NCI-H2081 (cell line): ENCODE results near the gene IMPG1.
A peak's percentile ranks its signal among the peaks of the same experiment; 100 is the strongest.
"Not testable (repeated sequence)": the region's sequence is repeated elsewhere in the genome, so short reads cannot be mapped to it uniquely, and the experiment has no call there.

ENCODE experiments used
- DNase-seq, 2 experiments: peaks; one replicate each; lab custom pipeline; 2025; lab: John Stamatoyannopoulos, UW

IMPG1 gene

DNA sequence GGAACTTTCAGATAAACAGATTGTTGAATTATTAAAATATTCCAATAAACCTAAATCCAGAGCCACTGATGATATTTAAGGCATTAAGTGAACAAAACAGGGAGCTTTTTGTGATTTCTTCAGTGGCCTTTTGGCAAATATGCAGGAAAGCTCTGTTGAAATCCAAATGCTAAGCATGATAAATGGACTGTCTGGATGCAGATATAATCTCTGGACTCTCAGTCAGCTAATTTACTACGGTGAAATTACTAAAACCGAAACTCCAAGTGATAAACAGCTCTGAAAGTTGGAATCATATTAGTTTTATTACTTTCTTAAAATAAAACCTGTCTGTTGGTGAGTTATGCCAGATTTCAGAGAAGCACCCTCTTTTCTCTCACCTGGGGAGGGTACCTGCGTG lies 120.3 kb downstream of the IMPG1 start:
- DNase-seq, result no peak

DNA sequence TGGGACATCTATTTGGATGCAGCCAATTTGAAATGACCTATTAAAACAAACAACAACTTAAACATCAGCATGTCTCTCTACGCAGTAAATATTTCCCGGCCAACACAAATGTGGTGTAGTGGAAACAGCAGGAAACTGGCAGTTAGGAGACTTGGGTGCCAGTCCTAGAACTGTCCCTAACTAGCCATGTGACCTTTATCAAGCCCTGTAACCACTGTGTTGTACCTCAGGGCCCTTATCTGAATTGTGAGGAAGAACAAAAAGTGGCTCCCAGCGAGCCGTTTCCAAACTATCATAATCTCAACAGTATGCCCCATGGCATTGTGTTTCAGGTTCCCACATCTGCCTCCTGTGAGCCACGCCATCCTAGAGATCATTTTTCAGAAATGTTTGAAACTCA lies 124.5 kb downstream of the IMPG1 start:
- no peak for DNase-seq

DNA sequence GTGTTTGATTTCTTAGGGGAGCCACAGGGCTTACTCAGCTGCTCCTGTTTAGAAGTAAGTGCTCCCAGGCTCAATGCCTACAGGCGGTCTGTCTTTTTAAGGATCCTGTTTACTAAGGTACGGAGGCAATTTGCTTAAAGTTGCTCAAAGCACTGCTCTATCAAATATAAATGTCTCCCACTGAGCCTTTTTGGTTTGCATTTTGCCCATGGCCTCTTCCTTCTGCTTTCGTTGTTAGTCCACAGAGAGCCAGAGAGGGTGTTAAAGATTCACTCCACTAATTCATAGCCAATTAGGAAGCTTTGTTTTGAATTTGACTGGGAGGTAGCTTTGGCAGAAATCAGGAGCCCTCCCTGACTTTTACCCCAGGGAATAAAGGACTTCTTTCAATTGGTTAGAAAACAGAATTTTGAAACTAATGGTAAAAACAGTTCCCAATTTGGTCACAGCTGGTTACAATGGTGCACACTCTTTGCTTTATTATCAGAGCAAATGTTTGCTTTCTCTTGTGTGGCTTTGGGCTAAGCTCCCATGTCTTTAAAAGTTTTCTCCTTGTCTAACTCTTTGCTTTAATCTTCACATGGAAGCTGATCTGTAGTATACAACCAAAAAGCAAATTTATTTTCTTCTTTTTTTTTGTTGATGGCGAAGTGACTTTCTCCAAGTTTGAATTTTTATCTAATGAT lies 126.2 kb downstream of the IMPG1 start:
- DNase-seq, result peak; percentile 5 to 24

DNA sequence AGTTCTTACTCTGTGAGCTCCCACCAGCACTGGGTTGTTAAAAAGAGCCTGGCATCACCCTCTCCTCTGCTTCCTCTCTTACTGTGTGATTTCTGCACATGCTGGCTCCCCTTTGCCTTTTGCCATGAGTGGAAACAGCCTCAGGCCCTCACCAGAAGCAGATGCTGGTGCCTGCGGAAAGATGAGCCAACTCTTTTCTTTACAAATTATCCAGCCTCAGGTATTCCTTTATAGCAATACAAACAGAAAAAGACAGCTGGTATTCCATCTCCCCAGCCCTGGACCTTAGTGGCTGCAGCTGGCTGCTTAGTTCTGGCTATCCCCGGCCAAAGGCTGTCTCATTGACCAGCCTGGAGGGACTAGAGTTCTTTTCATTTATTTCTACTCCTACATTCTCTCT lies 129.1 kb downstream of the IMPG1 start:
- peak; percentile 7 to 17 for DNase-seq

DNA sequence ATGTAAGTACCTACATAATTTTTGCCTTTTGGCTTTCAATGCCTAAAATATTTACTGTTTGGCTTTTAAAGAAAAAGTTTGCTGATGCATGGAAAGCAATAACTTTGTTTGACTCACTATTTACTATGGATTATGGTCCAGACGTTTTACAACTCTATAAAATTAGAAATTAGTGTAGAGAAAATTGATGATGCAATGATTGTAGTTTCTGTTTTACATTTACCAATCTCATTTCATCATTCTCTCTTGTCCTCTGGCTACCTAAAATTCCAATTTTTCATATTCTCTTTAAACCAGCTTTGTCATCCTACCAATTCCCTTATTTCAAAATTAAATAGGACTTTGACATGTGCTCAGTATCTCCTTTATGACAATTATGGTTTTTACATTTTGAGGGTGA lies 131.0 kb downstream of the IMPG1 start:
- DNase-seq, result no peak

DNA sequence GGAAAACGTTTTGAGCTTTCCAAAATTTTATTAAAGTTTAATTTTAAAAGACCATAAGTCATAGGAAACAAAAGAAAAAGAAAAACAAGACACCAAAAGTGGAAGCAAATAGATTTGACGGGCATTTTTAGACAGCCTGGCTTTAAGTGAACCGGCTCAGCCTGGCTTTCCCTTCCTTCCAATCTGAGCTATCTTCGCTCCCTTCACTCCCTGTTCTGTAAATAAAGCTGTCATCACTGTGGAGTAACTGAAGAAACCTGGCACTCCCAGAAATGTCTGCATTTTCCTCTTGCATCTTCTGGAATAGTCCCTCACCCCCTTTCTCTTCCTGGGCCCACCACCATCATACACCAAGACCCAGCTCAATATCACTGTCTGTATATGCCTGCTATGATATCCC lies 131.9 kb downstream of the IMPG1 start:
- no peak for DNase-seq

DNA sequence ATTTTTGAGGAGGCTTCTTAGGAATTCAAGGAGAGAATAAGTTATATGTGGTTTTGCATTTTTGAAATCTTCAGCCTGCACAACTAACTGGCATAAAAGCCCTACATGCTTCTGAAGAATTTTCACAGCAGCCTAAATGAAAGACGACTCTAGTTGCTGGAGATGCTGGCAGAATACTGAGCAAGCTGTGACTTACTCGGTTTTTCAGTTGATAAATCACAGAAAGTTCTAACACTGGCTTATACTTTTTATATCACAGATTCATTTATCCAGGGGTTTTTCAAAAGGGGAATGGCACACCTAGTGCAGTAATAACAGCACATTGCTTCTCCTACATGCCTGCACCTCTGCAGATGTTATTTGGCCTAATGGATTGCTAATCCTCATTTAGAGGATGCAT lies 134.6 kb downstream of the IMPG1 start:
- no peak for DNase-seq

DNA sequence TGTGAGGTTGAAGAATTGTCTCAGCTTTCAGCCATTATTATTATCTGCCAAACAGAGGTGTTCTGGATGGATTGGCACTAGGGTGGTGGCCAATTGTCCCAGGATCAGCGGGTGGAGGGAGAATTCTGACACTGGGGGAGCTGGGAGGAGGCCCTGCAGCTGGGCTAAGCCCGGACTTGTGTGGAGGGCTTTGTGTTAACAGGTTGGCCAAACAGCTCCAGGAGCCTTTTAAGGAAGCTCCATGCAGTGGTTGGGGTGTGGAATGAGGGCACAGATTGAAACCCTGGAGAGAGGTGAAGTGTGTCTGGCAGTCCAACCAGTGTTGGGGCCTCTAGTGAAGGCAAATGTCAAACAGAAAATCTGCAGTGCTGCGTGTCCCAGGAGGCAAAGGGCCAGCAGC lies 135.8 kb downstream of the IMPG1 start:
- no peak for DNase-seq

DNA sequence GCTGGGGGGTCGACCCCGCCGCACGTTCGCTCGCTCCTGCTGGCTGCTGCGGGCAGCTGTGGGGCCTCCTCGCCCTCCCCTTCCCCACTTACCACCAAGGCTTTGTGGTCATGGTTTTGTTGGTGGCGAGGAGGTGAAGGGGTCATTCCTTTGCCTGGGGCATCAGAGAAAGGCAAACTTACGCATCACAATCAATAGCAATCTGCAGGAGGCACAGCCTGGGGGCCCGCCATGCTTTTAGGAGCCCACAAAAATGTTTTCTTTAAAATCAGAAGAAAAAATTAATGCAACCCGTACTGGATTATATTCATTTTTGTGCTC lies 137.0 kb downstream of the IMPG1 start:
- no peak for DNase-seq

DNA sequence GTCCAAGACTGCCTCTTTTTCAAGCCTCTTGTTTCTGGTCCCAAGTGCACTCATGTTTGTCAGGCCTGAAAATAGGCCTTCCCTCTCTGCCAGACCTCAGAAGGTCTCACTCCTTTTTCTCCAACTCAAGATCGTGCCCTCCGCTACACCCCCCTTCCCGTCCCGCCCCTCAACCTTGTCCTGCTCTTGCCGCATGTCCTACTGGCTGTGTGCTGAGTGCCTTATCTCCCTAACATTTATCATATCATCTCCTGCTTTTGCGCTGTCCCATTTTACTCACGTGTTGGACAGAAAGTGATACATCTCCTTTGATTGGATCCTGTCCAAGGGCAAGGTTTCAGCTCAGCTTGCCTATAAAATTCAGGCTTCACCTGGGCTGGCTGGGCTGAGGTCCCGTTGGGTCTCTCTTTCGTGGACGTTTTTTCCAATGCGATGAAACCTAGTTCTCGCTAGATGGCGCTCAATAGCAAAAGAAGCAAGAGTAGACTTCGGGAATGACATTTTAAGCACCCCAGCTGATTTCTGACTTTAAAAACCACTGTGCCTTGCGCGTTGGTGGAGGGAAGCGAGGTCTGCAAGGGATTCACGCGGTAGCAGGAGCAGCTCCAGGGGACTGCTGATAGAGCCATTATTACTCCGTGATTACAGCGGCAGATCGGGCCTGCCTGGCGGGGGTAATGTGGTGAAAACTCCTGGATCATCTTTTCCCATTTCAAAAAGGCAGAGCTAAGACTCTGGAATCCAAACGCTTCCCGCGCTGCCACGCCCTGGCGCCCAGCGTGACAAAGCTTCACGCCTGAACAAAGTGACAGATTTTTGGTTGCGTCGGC lies 137.6 kb downstream of the IMPG1 start:
- peak; percentile 65 to 69 for DNase-seq

DNA sequence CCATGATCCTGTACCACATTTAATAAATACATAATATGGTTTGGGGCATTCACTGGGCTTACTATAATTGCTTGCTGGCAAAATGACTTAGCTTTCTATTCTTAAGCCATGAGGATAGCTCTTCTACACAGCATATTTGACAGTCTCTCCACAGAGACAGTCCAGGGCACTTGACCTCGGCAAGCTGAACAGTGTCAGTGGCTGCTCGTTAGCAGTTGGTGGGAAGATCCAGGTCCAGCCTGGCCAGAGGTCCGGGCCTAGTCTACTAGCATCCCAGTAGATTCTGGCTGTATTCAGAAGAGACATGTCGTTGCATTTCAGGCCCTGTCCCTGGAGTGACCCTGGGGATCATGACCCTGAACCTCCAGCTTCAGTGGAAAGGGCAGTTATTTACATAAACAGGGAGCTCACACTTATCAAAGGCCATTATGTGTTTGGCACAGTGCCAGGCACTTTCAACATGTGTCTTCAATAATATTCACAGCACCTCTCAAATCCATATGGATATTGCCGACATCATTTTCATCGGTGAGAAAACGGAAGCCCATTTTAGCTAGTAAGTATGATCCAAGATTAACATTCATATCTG lies 139.0 kb downstream of the IMPG1 start:
- no peak for DNase-seq

DNA sequence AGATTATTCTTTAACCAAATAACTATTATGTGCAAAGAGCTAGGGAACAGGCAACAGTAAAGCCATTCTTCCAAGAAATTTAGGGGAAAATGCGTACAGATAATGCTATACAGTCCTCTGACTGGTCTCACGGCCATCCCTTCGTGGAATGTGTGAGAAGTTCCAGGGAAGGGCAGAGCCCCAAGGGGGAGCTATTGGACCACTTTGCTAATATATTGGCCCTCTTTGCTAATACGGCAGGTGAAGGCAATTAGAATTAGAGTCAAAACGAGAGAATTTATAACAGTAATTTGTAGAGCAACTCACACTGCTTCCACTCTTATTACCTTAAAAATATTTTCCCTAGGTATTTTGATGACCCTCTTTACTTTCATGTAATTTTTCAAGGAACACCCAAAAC lies 140.4 kb downstream of the IMPG1 start:
- DNase-seq, result peak; percentile 38 to 50

DNA sequence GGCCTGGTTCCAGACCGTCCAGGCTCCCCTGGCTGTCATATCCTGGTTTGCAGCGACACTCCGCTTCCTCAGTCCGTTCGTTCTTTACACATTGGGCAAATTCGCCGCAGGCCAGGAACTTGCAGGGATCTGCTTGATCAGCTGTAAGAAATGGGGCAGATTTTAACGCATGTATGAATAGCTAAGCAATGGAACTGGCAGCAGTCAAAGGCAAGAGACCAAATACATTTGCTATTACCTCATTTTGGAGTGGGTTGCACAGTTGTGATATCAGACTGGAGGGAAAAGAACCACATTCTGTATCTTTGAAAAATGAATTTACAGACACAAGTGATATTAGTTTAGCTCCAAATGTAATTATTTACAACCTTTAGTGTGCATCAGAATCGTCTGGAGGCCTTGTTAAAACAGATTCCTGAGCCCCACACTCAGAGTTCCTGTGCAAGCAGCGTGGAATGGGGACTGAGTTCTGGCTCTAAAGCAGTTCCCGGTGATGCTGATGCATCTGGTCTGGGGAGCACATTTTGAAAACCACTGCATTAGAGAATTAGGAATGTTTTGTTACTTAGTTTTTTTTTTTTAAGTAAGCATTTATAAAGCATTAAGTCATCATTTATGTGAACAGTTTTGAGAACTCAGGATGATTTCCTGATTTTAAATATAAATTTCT lies 141.3 kb downstream of the IMPG1 start:
- DNase-seq, result no peak

DNA sequence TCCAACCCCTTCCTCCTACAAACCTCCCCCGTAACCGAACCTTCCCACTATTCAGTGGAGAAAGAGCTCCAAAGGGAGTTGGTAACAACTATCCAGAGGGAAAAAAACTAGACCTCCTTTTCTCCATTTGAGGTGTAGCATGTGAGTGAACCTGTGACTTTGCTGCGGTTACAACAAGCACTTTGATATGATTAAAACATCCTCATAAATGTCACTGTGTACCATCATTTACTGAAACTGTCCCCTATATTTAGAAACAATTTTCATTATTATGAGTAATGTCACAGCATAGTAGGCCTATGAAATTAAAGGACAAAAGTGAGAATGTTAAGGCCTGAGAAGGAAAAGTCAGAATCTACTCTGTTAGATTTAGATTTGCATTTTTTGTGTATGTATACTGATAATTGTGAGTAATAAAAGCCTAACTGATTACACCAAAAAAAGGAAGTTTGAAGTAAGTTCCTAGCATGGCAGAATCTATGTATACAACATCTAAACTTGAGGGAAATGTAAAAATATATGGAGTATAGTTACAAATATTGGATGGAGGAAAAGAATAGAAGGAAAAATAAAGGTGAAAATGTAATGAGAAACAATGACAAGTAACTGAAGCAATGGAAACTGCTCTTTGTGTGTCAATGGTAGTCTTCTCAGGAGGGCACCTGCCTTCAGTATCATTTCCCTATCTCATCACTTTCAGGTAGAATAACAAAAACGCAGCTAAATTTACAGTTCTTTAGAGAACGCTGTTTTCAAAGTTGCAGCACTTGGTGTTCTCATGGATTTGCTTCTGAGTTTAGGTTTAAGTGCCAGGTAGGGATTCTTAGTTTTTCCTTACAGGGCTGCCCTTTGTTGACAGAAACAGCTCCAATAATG lies 145.9 kb downstream of the IMPG1 start:
- DNase-seq, result no peak

DNA sequence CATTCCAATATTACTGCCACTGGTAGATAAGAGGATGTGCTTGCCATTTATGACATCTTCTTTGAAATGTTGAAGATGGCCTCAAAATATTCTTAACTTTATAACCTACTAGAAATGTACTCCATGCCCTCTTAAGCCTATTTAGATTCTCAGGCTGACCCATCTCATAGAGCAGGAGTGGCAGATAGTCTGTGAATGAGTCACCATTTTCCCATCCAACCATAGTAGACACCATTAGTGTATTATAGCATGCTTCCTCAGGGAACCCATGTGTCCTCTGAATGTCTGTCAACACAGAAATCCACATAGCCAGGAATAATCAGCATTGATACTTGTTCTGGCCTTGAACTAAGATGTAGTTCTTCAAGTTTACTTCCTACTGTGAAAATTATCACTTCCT lies 150.2 kb downstream of the IMPG1 start:
- no peak for DNase-seq

DNA sequence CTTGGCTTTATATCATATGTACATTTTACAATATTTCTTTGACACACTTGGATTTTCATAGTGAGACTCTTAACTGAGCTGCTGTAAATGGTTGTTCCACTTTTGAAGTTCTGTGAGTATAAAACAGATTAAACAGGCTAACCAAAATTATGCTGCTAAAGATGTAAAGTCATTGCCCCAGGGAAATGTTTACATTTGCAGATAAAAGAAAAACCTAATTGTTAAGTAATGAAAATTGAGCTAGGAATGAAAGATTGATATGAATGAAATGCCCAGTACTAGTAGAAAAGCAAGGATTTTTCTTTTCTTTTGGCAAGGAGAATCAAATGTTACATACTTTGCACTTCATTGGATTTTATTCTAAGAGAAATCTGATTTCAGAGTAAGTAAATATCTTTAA lies 159.4 kb downstream of the IMPG1 start:
- no peak for DNase-seq

DNA sequence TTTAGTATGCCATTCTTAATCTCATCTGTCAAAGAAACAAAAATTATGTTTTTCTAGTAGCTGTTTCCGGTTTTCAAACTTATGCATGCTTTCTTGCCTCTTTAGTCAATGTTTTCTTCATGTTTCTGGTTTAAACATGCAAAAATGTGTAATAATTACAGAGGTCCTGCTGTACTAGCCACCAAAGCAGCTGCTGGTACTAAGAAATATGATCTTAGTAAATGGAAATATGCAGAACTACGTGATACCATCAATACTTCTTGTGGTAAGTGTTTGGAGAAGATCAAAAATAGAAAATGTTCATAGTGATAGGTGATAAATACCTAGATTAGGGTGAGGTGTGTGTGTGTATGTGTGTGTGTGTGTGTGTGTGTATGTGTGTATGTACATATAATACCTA lies 165.0 kb downstream of the IMPG1 start:
- no peak for DNase-seq

DNA sequence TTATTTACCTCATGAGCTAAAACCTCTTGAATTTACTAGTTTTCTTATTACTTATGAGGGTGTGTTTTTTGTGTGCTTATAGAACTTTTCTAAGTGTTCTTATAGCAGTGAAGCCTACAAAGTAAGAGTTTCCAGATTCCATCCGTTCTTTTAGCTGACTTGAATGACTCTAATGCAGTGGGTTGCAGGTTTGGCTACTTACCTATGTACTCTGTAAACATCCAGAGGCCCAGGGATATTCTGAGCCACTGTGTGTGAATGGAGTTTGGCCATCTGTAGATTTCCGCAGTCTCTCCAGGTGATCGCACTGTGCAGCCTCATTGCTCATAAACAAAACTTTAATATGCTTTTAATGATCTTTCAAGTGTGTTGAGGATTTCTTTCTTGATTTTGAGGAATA lies 165.6 kb downstream of the IMPG1 start:
- no peak for DNase-seq

DNA sequence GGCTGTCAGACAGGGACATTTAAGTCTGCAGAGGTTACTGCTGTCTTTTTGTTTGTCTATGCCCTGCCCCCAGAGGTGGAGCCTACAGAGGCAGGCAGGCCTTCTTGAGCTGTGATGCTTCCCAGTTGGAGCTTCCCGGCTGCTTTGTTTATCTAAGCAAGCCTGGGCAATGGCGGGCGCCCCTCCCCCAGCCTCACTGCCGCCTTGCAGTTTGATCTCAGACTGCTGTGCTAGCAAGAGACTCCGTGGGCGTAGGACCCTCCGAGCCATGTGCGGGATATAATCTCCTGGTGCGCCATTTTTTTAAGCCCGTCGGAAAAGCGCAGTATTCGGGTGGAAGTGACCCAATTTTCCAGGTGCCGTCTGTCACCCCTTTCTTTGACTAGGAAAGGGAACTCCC lies 167.3 kb downstream of the IMPG1 start:
- DNase-seq, result not testable (repeated sequence)

DNA sequence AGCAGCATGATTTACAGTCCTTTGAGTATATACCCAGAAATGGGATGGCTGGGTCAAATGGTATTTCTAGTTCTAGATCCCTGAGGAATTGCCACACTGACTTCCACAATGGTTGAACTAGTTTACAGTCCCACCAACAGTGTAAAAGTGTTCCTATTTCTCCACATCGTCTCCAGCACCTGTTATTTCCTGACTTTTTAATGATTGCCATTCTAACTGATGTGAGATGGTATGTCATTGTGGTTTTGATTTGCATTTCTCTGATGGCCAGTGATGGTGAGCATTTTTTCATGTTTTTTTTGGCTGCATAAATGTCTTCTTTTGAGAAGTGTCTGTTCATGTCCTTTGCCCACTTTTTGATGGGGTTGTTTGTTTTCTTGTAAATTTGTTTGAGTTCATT lies 172.2 kb downstream of the IMPG1 start:
- not testable (repeated sequence) for DNase-seq

DNA sequence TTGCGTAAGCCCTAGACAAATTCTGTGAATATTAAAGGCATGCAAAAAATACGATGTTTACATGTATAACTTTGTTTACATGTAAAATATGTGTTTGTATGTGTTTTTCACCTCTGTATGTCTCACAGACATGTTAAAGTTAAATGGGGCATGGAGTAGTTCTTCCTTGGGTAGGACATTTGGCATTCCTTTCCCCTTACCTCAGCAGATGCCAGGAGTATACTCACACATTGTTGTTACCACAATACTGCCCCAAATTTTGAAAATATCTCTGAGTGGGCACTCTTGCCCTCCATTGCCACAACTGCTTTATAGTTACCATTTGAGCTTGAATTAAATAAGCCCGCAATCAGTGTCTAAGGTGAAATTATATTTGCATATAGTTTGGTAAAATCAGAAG lies 175.9 kb downstream of the IMPG1 start:
- DNase-seq, result no peak

DNA sequence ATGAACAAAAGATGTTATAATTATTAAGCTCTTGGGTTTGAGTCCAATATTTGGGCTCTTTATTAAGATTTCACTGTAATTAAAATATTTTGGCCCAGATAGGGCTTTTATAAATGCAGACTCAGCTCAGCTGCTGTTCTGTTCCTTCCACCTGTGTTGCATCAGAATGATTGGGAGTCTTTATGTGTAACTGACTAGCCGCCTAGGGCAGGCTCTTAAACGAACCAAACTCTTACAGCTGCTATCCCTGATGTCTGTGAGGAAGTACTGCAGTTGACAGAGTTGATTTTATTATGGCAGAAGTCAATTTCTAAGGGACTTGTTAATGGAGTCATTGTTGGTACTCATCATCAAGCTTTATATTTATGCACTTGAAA lies 178.7 kb downstream of the IMPG1 start:
- no peak for DNase-seq
